Endothelial cell of umbilical vein (primary cell): ENCODE results near the gene STEAP4. TPM values are rescaled to one million over a fixed set of nuclear protein-coding genes. Genes with fewer than 3 reads are reported as not detected.

Source experiments
- BruUV-seq: library from RNA; stranded (reverse); fragments of 400-500 nt; replicated peaks from 2 replicates; lab custom pipeline; 2021; lab: Mats Ljungman, UMichigan
- CTCF ChIA-PET: fragments of 300-600, 350-600 bp; sonication (Branson Sonifier 250); formaldehyde crosslinking; loops from one replicate; lab custom pipeline; 2021; ENCODE audit warnings: antibody characterized with exemption, inconsistent platforms; lab: Charles Lee
- POLR2A ChIA-PET: fragments of 300-600, 350-600 bp; sonication (Branson Sonifier 250); formaldehyde crosslinking; loops from one replicate; lab custom pipeline; 2021; ENCODE audit warnings: antibody characterized with exemption, inconsistent platforms; lab: Charles Lee
- DNase-seq: peaks from one replicate; pipeline ENCODE4 v3.0.0-alpha.2; 2011; ENCODE audit warnings: low read depth, low spot score
- FAIRE-seq: peaks from 2 replicates; lab custom pipeline; 2011; peaks lifted over from hg19 to GRCh38; lab: Jason Lieb, UNC
- H2AFZ ChIP-seq: 2 replicates; pipeline ENCODE4 v1.6.0; 2012; ENCODE audit warnings: low read depth, low read length, control low read depth, inconsistent platforms
- H3K27ac ChIP-seq: 2 replicates; pipeline ENCODE4 v1.5.1; 2011; ENCODE audit warnings: low read depth, mild to moderate bottlenecking, control low read depth, low read length, moderate library complexity; ENCODE audit not compliant: insufficient read depth
- H3K27me3 ChIP-seq, 2 experiments: 2 replicates each; pipeline versions ENCODE4 v1.6.0 to v1.6.1; 2011; ENCODE audit warnings: low read length in 2 of 2, mixed read lengths in 1 of 2; ENCODE audit not compliant: control insufficient read depth in 2 of 2, insufficient read depth in 2 of 2
- H3K36me3 ChIP-seq, 2 experiments: 2 replicates in 1 of 2; 3 replicates in 1 of 2; pipeline ENCODE4 v1.5.1; 2011; ENCODE audit warnings: low read length in 2 of 2, mild to moderate bottlenecking in 1 of 2, moderate library complexity in 1 of 2; ENCODE audit not compliant: control insufficient read depth in 2 of 2, insufficient read depth in 2 of 2; ENCODE audit errors: extremely low read depth in 1 of 2
- H3K4me1 ChIP-seq: 3 replicates; pipeline ENCODE4 v1.5.1; 2011; ENCODE audit warnings: mild to moderate bottlenecking, low read length; ENCODE audit not compliant: control insufficient read depth, insufficient read depth; ENCODE audit errors: extremely low read depth
- H3K4me2 ChIP-seq: 2 replicates; pipeline ENCODE4 v1.6.1; 2011; ENCODE audit warnings: low read length, control low read depth, mixed read lengths; ENCODE audit not compliant: insufficient read depth
- H3K4me3 ChIP-seq, 3 experiments: fragments of 200-600 bp in 1 of 3; sonication (generic), shearing (Covaris generic) in 1 of 3; replicated peaks in 1 of 3; 2 replicates each; pipeline ENCODE4 v1.5.1; 2011 to 2016; ENCODE audit warnings: control low read depth in 3 of 3, low read length in 3 of 3, mild to moderate bottlenecking in 2 of 3, inconsistent platforms in 1 of 3, low read depth in 1 of 3, moderate library complexity in 1 of 3; ENCODE audit not compliant: insufficient read depth in 1 of 3
- H3K79me2 ChIP-seq: 2 replicates; pipeline ENCODE4 v1.6.0; 2012; ENCODE audit warnings: low read length, inconsistent platforms; ENCODE audit not compliant: control insufficient read depth, insufficient read depth
- H3K9ac ChIP-seq: replicated peaks from 2 replicates; pipeline ENCODE3; 2011; ENCODE audit warnings: low read length, control low read depth; ENCODE audit not compliant: insufficient read depth; ENCODE audit errors: extremely low read depth
- H3K9me1 ChIP-seq: replicated peaks from 3 replicates; pipeline ENCODE4 v1.6.0; 2011; ENCODE audit warnings: mild to moderate bottlenecking, low read length; ENCODE audit not compliant: control insufficient read depth, insufficient read depth; ENCODE audit errors: extremely low read depth
- H3K9me3 ChIP-seq: replicated peaks from 2 replicates; pipeline ENCODE4 v1.5.1; 2012; ENCODE audit warnings: low read length, inconsistent platforms; ENCODE audit not compliant: control insufficient read depth, insufficient read depth
- H4K20me1 ChIP-seq: replicated peaks from 2 replicates; pipeline ENCODE3; 2011; ENCODE audit warnings: mild to moderate bottlenecking, low read length; ENCODE audit not compliant: control insufficient read depth, insufficient read depth; ENCODE audit errors: extremely low read depth
- CTCF ChIP-seq, 2 donors: IDR thresholded peaks; 1 replicate in 1 of 2; 2 replicates in 1 of 2; pipeline ENCODE4 v1.5.1; 2011; ENCODE audit warnings: low read length in 2 of 2, mild to moderate bottlenecking in 2 of 2, moderate library complexity in 2 of 2, control low read depth in 1 of 2, inconsistent platforms in 1 of 2, low read depth in 1 of 2; ENCODE audit not compliant: insufficient read depth in 1 of 2; ENCODE audit errors: extremely low read depth in 1 of 2
- EZH2 ChIP-seq: IDR thresholded peaks from 2 replicates; pipeline ENCODE4 v1.6.1; 2012; ENCODE audit warnings: borderline replicate concordance, low read depth, mild to moderate bottlenecking, moderate library complexity, low read length, inconsistent platforms; ENCODE audit not compliant: severe bottlenecking
- FOS ChIP-seq: IDR thresholded peaks from 2 replicates; pipeline ENCODE4 v1.6.1; 2011; ENCODE audit warnings: mild to moderate bottlenecking, low read length, moderate library complexity, borderline replicate concordance; ENCODE audit not compliant: insufficient read depth
- GATA2 ChIP-seq: IDR thresholded peaks from 2 replicates; pipeline ENCODE4 v1.7.0; 2011; ENCODE audit warnings: low read depth, mild to moderate bottlenecking, moderate library complexity, mixed read lengths, low read length; ENCODE audit not compliant: insufficient read length, insufficient read depth
- MAX ChIP-seq: IDR thresholded peaks from 2 replicates; pipeline ENCODE4 v1.6.1; 2011; ENCODE audit not compliant: insufficient read depth, insufficient read length
- MYC ChIP-seq: IDR thresholded peaks from one replicate; pipeline ENCODE4 v1.6.1; 2011; ENCODE audit warnings: mild to moderate bottlenecking, low read depth, low read length
- POLR2A ChIP-seq: IDR thresholded peaks from 2 replicates; pipeline ENCODE4 v1.6.1; 2012; ENCODE audit warnings: low read depth, mild to moderate bottlenecking, control low read depth, low read length
- POLR2AphosphoS5 ChIP-seq: IDR thresholded peaks from 2 replicates; pipeline ENCODE4 v1.6.1; 2012; ENCODE audit warnings: low read depth, mild to moderate bottlenecking, control low read depth, low read length, moderate library complexity; ENCODE audit not compliant: insufficient read depth
- dilution Hi-C: fragments of 300-500 bp; cut with MboI; formaldehyde crosslinking; loops from one replicate; pipeline ENCODE4 v1.15.0; 2019; ENCODE audit warnings: low sequenced_read_pairs; ENCODE audit not compliant: extremely low pct_ligation_motif_present
- intact Hi-C: fragments of 100-400 bp; cut with micrococcal nuclease; formaldehyde crosslinking; loops from one replicate; pipeline ENCODE4 v1.10.0; 2022
- polyA plus RNA-seq, 4 experiments: library from polyadenylated mRNA; depleted of rRNA in 3 of 4; stranded (reverse) in 3 of 4; unstranded in 1 of 4; fragments of >200 nt; gene quantifications; 2 replicates each; pipeline versions ENCODE4 v1.2.1 to v1.2.3, GENCODE V29; 2011 to 2012; ENCODE audit warnings: missing spikeins in 1 of 4
- total RNA-seq: library from RNA; stranded (reverse); gene quantifications from 2 replicates; pipeline ENCODE4 v1.2.3, GENCODE V29; 2021

Gene STEAP4
- total and polyA plus RNA-seq, 2 donors (not counting 3 experiments of a cell fraction or from before 2014, with no cell fraction given): not detected

- Histone ChIP-seq H3K9me3 (no peaks in the 10 kb centered on the region), H3K4me1 (no peaks in the 10 kb centered on the region), H3K36me3 (no peaks in the 10 kb centered on the region), H3K79me2 (no peaks in the 10 kb centered on the region), H3K9ac (no peak overlapping the region), H2AFZ (no peak overlapping the region), H3K9me1 (no peaks in the 10 kb centered on the region), H3K27ac (no peak overlapping the region), H3K4me2 (no peak overlapping the region), H4K20me1 (no peaks in the 10 kb centered on the region), H3K4me3 (no peak overlapping the region), H3K27me3 (peaks cover 8 to 9% of the 10 kb centered on the region in 2 experiments)
- DNase-seq (no peak), FAIRE-seq (no peak)
- POLR2A ChIA-PET: no interaction called here
- intact Hi-C loops (no loop called here), dilution Hi-C loops (no loop called here)
- CTCF ChIA-PET: no interaction called here
- no TSS peak for BruUV-seq
- no peak for TF ChIP-seq FOS
- no peak for TF ChIP-seq MAX
- no peak for TF ChIP-seq POLR2AphosphoS5
- TF ChIP-seq POLR2A: no peak
- TF ChIP-seq EZH2: no peak
- TF ChIP-seq MYC: no peak
- TF ChIP-seq CTCF (IDR thresholded peaks at IDR 0.05; ENCODE audit: extremely low read depth in 1 of 2, insufficient read depth in 1 of 2, low read depth in 1 of 2, low read length in 2 of 2): no peak
- no peak for TF ChIP-seq GATA2
Observed at GRCh38 chr7:88311675-88312036, 5.0 kb upstream of the STEAP4 start.
